GM08714 (cell line): Measurements from ENCODE around the gene CCNH.

Experiments used
- H3K4me3 ChIP-seq: fragments of 200-500 bp; sonication (Bioruptor generic); 2 replicates; pipeline ENCODE4 v1.5.1; 2014; ENCODE audit warnings: mild to moderate bottlenecking, low read length, inconsistent platforms
- ZNF274 ChIP-seq: IDR thresholded peaks from 2 replicates; pipeline ENCODE4 v1.6.1; 2012; ENCODE audit warnings: mild to moderate bottlenecking, low read depth, low read length

The CCNH gene

GRCh38 chr5:87392801-87393200 is 19.9 kb downstream of the CCNH start:
- H3K4me3 ChIP-seq: no peak overlapping the region
- TF ChIP-seq ZNF274: no peak

GRCh38 chr5:87392170-87392569 is 20.6 kb downstream of the CCNH start:
- no peak overlapping the region for H3K4me3 ChIP-seq
- no peak for TF ChIP-seq ZNF274

- H3K4me3 ChIP-seq: no peak overlapping the region
- no peak for TF ChIP-seq ZNF274
Observed at GRCh38 chr5:87390576-87391199, 22.0 kb downstream of the CCNH start.

- H3K4me3 ChIP-seq: no peak overlapping the region
- no peak for TF ChIP-seq ZNF274
Observed at GRCh38 chr5:87390075-87390474, 22.7 kb downstream of the CCNH start.

- TF ChIP-seq ZNF274: no peak
- no peak overlapping the region for H3K4me3 ChIP-seq
Observed at GRCh38 chr5:87389296-87390034, 23.3 kb downstream of the CCNH start.

- no peak for TF ChIP-seq ZNF274
- H3K4me3 ChIP-seq: no peak overlapping the region
Observed at GRCh38 chr5:87388129-87388528, 24.6 kb downstream of the CCNH start.

GRCh38 chr5:87385802-87386201 is 26.9 kb downstream of the CCNH start:
- no peak for TF ChIP-seq ZNF274
- no peak overlapping the region for H3K4me3 ChIP-seq

- no peak for TF ChIP-seq ZNF274
- H3K4me3 ChIP-seq: no peak overlapping the region
Observed at GRCh38 chr5:87383216-87383615, 29.5 kb downstream of the CCNH start.

GRCh38 chr5:87382224-87382623 is 30.5 kb downstream of the CCNH start:
- H3K4me3 ChIP-seq: no peak overlapping the region
- TF ChIP-seq ZNF274: no peak

- no peak for TF ChIP-seq ZNF274
- H3K4me3 ChIP-seq: no peak overlapping the region
Observed at GRCh38 chr5:87372705-87373104, 40.0 kb downstream of the CCNH start.

- no peak overlapping the region for H3K4me3 ChIP-seq
- TF ChIP-seq ZNF274: no peak
Observed at GRCh38 chr5:87369431-87369830, 43.3 kb downstream of the CCNH start.

GRCh38 chr5:87368601-87369000 is 44.1 kb downstream of the CCNH start:
- TF ChIP-seq ZNF274: no peak
- no peak overlapping the region for H3K4me3 ChIP-seq

GRCh38 chr5:87367243-87367642 is 45.5 kb downstream of the CCNH start:
- no peak for TF ChIP-seq ZNF274
- H3K4me3 ChIP-seq: no peak overlapping the region

GRCh38 chr5:87361536-87362213 is 51.1 kb downstream of the CCNH start:
- no peak for TF ChIP-seq ZNF274
- no peak overlapping the region for H3K4me3 ChIP-seq

GRCh38 chr5:87361031-87361445 is 51.7 kb downstream of the CCNH start:
- no peak overlapping the region for H3K4me3 ChIP-seq
- TF ChIP-seq ZNF274: no peak
